ENCODE results near the gene PDIA4.

DNA sequence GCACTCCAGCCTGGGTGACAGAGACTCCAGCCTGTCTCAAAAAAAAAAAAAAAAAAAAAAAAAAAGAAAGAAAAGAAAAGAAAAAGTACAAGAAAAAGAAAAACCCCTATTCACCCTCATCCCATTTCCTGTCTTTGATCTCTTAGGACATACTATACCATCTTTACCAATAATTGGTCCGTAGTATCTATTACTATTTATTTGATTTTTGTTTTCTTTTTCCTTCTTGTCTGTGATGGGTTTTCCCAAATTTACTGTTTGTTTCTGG, 41.6 kb downstream of the PDIA4 start:
- TF ChIP-seq, protein P1, sequence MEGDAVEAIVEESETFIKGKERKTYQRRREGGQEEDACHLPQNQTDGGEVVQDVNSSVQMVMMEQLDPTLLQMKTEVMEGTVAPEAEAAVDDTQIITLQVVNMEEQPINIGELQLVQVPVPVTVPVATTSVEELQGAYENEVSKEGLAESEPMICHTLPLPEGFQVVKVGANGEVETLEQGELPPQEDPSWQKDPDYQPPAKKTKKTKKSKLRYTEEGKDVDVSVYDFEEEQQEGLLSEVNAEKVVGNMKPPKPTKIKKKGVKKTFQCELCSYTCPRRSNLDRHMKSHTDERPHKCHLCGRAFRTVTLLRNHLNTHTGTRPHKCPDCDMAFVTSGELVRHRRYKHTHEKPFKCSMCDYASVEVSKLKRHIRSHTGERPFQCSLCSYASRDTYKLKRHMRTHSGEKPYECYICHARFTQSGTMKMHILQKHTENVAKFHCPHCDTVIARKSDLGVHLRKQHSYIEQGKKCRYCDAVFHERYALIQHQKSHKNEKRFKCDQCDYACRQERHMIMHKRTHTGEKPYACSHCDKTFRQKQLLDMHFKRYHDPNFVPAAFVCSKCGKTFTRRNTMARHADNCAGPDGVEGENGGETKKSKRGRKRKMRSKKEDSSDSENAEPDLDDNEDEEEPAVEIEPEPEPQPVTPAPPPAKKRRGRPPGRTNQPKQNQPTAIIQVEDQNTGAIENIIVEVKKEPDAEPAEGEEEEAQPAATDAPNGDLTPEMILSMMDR (IDR thresholded peaks at IDR 0.05), result no peak
- TF ChIP-seq POLR2A (IDR thresholded peaks at IDR 0.05; ENCODE audit: low read depth) (no peak), POLR2AphosphoS5 (IDR thresholded peaks at IDR 0.05) (no peak), EP300 (IDR thresholded peaks at IDR 0.05) (no peak)
